NB4 (cell line): ENCODE results near the gene TAGLN3.

Experiments
- POLR2A ChIP-seq: IDR thresholded peaks from 2 replicates; pipeline ENCODE4 v1.6.1; 2011; ENCODE audit warnings: mild to moderate bottlenecking; ENCODE audit not compliant: insufficient read length; ENCODE audit errors: extremely low read depth
- TF ChIP-seq, protein P1 (sequence below): IDR thresholded peaks from one replicate; pipeline ENCODE4 v1.5.1; 2012; ENCODE audit warnings: low read depth, low read length
- TF ChIP-seq, protein P2 (sequence below): IDR thresholded peaks from 2 replicates; pipeline ENCODE4 v1.6.1; 2011; ENCODE audit warnings: low read depth, low read length

DNA sequence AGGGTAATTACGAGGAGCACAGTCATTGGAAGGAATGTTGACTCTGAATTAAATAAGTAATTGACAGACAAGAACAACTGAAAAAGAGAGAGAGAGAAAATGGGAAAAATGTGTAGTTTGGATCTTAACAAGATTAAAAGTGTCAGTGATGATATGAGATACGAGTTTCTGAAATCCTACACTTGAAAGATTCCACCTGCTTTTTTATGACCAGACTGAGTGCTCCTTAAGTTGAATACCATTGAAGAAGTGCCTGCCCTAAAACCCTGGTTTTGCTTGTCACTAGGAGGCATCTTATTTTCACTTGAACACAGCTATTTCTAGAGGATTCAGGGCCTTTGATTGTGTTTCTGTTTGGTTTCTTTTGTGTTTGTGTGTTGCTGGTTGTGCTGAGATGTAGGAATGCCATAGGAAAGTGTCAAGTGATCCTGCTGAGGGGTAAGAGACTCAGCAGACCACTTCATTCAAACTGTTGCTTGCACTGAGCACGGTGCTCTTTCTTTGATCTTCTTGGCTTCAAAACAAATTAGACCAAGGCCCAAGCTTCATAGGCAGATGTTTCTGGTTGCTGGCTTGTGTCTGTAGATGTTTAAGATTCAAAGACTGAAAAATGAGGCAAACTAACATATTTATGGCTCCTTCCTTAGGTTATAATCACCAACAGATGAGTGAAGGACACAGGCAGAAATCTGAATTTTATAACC is 37.1 kb upstream of the TAGLN3 start:
- TF ChIP-seq, protein P1, sequence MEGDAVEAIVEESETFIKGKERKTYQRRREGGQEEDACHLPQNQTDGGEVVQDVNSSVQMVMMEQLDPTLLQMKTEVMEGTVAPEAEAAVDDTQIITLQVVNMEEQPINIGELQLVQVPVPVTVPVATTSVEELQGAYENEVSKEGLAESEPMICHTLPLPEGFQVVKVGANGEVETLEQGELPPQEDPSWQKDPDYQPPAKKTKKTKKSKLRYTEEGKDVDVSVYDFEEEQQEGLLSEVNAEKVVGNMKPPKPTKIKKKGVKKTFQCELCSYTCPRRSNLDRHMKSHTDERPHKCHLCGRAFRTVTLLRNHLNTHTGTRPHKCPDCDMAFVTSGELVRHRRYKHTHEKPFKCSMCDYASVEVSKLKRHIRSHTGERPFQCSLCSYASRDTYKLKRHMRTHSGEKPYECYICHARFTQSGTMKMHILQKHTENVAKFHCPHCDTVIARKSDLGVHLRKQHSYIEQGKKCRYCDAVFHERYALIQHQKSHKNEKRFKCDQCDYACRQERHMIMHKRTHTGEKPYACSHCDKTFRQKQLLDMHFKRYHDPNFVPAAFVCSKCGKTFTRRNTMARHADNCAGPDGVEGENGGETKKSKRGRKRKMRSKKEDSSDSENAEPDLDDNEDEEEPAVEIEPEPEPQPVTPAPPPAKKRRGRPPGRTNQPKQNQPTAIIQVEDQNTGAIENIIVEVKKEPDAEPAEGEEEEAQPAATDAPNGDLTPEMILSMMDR = no peak
- no peak for TF ChIP-seq POLR2A
- TF ChIP-seq, protein P2, sequence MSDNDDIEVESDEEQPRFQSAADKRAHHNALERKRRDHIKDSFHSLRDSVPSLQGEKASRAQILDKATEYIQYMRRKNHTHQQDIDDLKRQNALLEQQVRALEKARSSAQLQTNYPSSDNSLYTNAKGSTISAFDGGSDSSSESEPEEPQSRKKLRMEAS = no peak
